Measurements from ENCODE around the gene TMEM62. TPM values are rescaled to one million over a fixed set of nuclear protein-coding genes. Genes with fewer than 3 reads are reported as not detected.

The TMEM62 gene
- total and polyA plus RNA-seq, 9 of the 15 experiments (the other 6 are each of a cell fraction or from before 2014, with no cell fraction given) = 4.4 to 16.6 (median 11.1) TPM

GRCh38 chr15:43230640-43231115, 97.3 kb downstream of the TMEM62 start:
- peak overlapping the region; percentile 48 for H3K4me2 ChIP-seq (ENCODE audit: insufficient read depth, low read length)
- H2AFZ ChIP-seq (ENCODE audit: low read depth, low read length) = peak overlapping the region; percentile 81
- H3K9me1 ChIP-seq (ENCODE audit: control insufficient read depth, insufficient read depth, low read length) = no peaks in the 10 kb centered on the region
- peaks cover 11 to 20% of the 10 kb centered on the region in 2 experiments; a peak in 4 of 5 replicates for H3K4me1 ChIP-seq (replicated peaks in 1 of 2; ENCODE audit: control insufficient read depth in 2 of 2, insufficient read depth in 2 of 2, low read length in 2 of 2)
- BruUV-seq (replicated peaks) = no TSS peak
- no peaks in the 10 kb centered on the region for H3K79me2 ChIP-seq (ENCODE audit: control insufficient read depth, insufficient read depth, low read length)
- intact Hi-C loops (cut with micrococcal nuclease) (no loop called here), in situ Hi-C loops (cut with MboI) (no loop called here)
- POLR2A ChIA-PET = interaction anchor here (0.6 to 1.8 kb wide), 8 partner anchors 10 to 1151 kb away, joined by 3 to 8 read pairs (median 3); partner anchors contain the start of gene EPB42
- H3K27ac ChIP-seq (ENCODE audit: extremely low read depth, low read depth, low read length) = peak overlapping the region; percentile 75
- no peaks in the 10 kb centered on the region for H3K9me3 ChIP-seq (replicated peaks; ENCODE audit: control insufficient read depth, insufficient read depth, low read depth, low read length)
- FAIRE-seq (peak; percentile 95), ATAC-seq (peak; percentile 92), DNase-seq (ENCODE audit: extremely low read depth in 1 of 4, low spot score in 3 of 4) (peak; percentile 67 to 84 (median 76))
- peak overlapping the region; percentile 3 to 41; a peak in 2 of 4 replicates for H3K9ac ChIP-seq (ENCODE audit: insufficient read depth in 1 of 2, low read depth in 2 of 2, low read length in 2 of 2)
- CTCF ChIA-PET (ENCODE audit: low intra/inter-chr PET ratio) = no interaction called here
- H3K4me3 ChIP-seq = no peak overlapping the region
- H3K36me3 ChIP-seq (ENCODE audit: control insufficient read depth, insufficient read depth, low read length) = no peaks in the 10 kb centered on the region
- WGBS (ENCODE audit: insufficient coverage, low coverage, missing lambda C conversion rate) = 3% methylated on average over 2 of the region's 2 CpGs
- no peaks in the 10 kb centered on the region for H4K20me1 ChIP-seq (replicated peaks; ENCODE audit: control insufficient read depth, insufficient read depth, low read length)
- H3K27me3 ChIP-seq (ENCODE audit: control insufficient read depth in 2 of 2, insufficient read depth in 2 of 2, low read length in 2 of 2) = no peaks in the 10 kb centered on the region
- TF ChIP-seq TCF3 (CRISPR knock-in tag; IDR thresholded peaks at IDR 0.05) (peak; percentile 84), ZNF324 (CRISPR knock-in tag; IDR thresholded peaks at IDR 0.05) (no peak), NEUROD1 (IDR thresholded peaks at IDR 0.05; ENCODE audit: borderline replicate concordance, low read depth, low read length, partially characterized antibody) (no peak), ZNF174 (CRISPR knock-in tag; IDR thresholded peaks at IDR 0.05) (no peak), CREB3L1 (IDR thresholded peaks at IDR 0.05; ENCODE audit: borderline replicate concordance, low read depth) (peak; percentile 29; the same call in 1 of the 2 replicates), LCOR (CRISPR knock-in tag; IDR thresholded peaks at IDR 0.05) (peak; percentile 64; the same call in 1 of the 2 replicates), DACH1 (IDR thresholded peaks at IDR 0.05; ENCODE audit: partially characterized antibody) (no peak), PTBP1 (IDR thresholded peaks at IDR 0.05; ENCODE audit: low read depth, low read length) (no peak), KLF10 (CRISPR knock-in tag; IDR thresholded peaks at IDR 0.05) (no peak), THAP7 (CRISPR knock-in tag; IDR thresholded peaks at IDR 0.05) (no peak), BCLAF1 (IDR thresholded peaks at IDR 0.05; ENCODE audit: borderline replicate concordance in 1 of 2, control insufficient read depth in 1 of 2, low read depth in 2 of 2, low read length in 1 of 2) (no peak), SMAD4 (CRISPR knock-in tag; conservative IDR thresholded peaks at IDR 0.05) (peak; percentile 60; the same call in 1 of the 2 replicates), TEAD1 (CRISPR knock-in tag; IDR thresholded peaks at IDR 0.05) (peak in 1 of 2 experiments; percentile 64; a peak in 1 of 4 replicates), NKRF (IDR thresholded peaks at IDR 0.05; ENCODE audit: borderline replicate concordance) (no peak), RCOR1 (IDR thresholded peaks at IDR 0.05; ENCODE audit: borderline replicate concordance in 1 of 2, low read depth in 2 of 2, low read length in 2 of 2) (peak in 1 of 2 experiments; percentile 91; a peak in 2 of 4 replicates)

All from K562 (cell line).